Pons (tissue), 1 donor: ENCODE results near the gene NKIRAS2.

Experiments
- DNase-seq: peaks from one replicate; pipeline ENCODE4 v3.0.0-alpha.2; 2016; ENCODE audit warnings: low spot score

NKIRAS2 gene

GRCh38 chr17:42019509-42020404, at the start of gene NKIRAS2:
Gene NKIRAS2 (plus strand): TSS chr17:42020090. CDS start chr17:42021578, 1,488 bp downstream.
- DNase-seq: peak; percentile 79

GRCh38 chr17:41970901-41971331, 49.0 kb upstream of the NKIRAS2 start:
- peak; percentile 22 for DNase-seq

- DNase-seq: peak; percentile 2
These were observed 48.0 kb upstream of the NKIRAS2 start for GRCh38 chr17:41971721-41972523.

- no peak for DNase-seq
These were observed 47.1 kb upstream of the NKIRAS2 start for GRCh38 chr17:41972571-41973407.

- DNase-seq: no peak
These were observed 46.5 kb upstream of the NKIRAS2 start for GRCh38 chr17:41973408-41973811.

GRCh38 chr17:41974031-41974430, 45.9 kb upstream of the NKIRAS2 start:
- DNase-seq: no peak

GRCh38 chr17:41974658-41975057, 45.2 kb upstream of the NKIRAS2 start:
- no peak for DNase-seq

- DNase-seq: peak; percentile 94
These were observed 44.5 kb upstream of the NKIRAS2 start for GRCh38 chr17:41975099-41976083.

GRCh38 chr17:41976142-41976768, 43.6 kb upstream of the NKIRAS2 start:
- peak; percentile 60 for DNase-seq

- no peak for DNase-seq
These were observed 41.9 kb upstream of the NKIRAS2 start for GRCh38 chr17:41977991-41978390.

- no peak for DNase-seq
These were observed 37.7 kb upstream of the NKIRAS2 start for GRCh38 chr17:41982026-41982760.

GRCh38 chr17:41984454-41984853, 35.4 kb upstream of the NKIRAS2 start:
- DNase-seq: no peak

GRCh38 chr17:41985919-41986318, 34.0 kb upstream of the NKIRAS2 start:
- no peak for DNase-seq

- no peak for DNase-seq
These were observed 33.3 kb upstream of the NKIRAS2 start for GRCh38 chr17:41986634-41987033.

GRCh38 chr17:41987642-41988041, 32.2 kb upstream of the NKIRAS2 start:
- no peak for DNase-seq

- no peak for DNase-seq
These were observed 31.5 kb upstream of the NKIRAS2 start for GRCh38 chr17:41988418-41988817.

GRCh38 chr17:41989702-41990419, 30.0 kb upstream of the NKIRAS2 start:
- no peak for DNase-seq

GRCh38 chr17:41992576-41992975, 27.3 kb upstream of the NKIRAS2 start:
- peak; percentile 96 for DNase-seq

- no peak for DNase-seq
These were observed 23.1 kb upstream of the NKIRAS2 start for GRCh38 chr17:41996855-41997164.
